Liver (tissue), 9 donors: ENCODE results near the gene NCAM1. TPM values are rescaled to one million over a fixed set of nuclear protein-coding genes. Genes with fewer than 3 reads are reported as not detected.

Experiments
- DNase-seq: peaks from one replicate; pipeline ENCODE4 v3.0.0-alpha.2; 2017; ENCODE audit warnings: low spot score
- H3K27ac ChIP-seq, 2 donors: one replicate each; pipeline ENCODE4 v1.7.0; 2013; ENCODE audit warnings: inconsistent platforms in 2 of 2, low read length in 2 of 2, control low read depth in 1 of 2, low read depth in 1 of 2, mild to moderate bottlenecking in 1 of 2
- H3K27me3 ChIP-seq, 4 donors: one replicate each; pipeline versions ENCODE4 v1.6.1 to v1.7.0; 2013; ENCODE audit warnings: low read length in 3 of 4, inconsistent platforms in 1 of 4, mild to moderate bottlenecking in 1 of 4, moderate library complexity in 1 of 4; ENCODE audit not compliant: control insufficient read depth in 4 of 4, insufficient read depth in 4 of 4
- H3K36me3 ChIP-seq, 4 donors: one replicate each; pipeline versions ENCODE4 v1.6.1 to v1.7.0; 2013; ENCODE audit warnings: low read length in 3 of 4, mild to moderate bottlenecking in 3 of 4, low read depth in 1 of 4, moderate library complexity in 1 of 4; ENCODE audit not compliant: control insufficient read depth in 4 of 4, insufficient read depth in 3 of 4
- H3K4me1 ChIP-seq, 4 donors: one replicate each; pipeline versions ENCODE4 v1.6.1 to v1.7.0; 2013; ENCODE audit warnings: low read length in 3 of 4, mild to moderate bottlenecking in 3 of 4, moderate library complexity in 1 of 4; ENCODE audit not compliant: control insufficient read depth in 4 of 4, insufficient read depth in 4 of 4
- H3K4me3 ChIP-seq, 3 donors: one replicate each; pipeline versions ENCODE4 v1.6.1 to v1.7.0; 2013; ENCODE audit warnings: low read length in 3 of 3, control low read depth in 1 of 3, low read depth in 1 of 3, mild to moderate bottlenecking in 1 of 3
- H3K9ac ChIP-seq, 2 donors: one replicate each; pipeline ENCODE4 v1.7.0; 2013; ENCODE audit warnings: low read length in 2 of 2, mild to moderate bottlenecking in 2 of 2, moderate library complexity in 2 of 2, control low read depth in 1 of 2, low read depth in 1 of 2
- H3K9me3 ChIP-seq, 4 donors: one replicate each; pipeline versions ENCODE4 v1.6.1 to v1.7.0; 2013; ENCODE audit warnings: low read length in 3 of 4; ENCODE audit not compliant: control insufficient read depth in 4 of 4
- EGR1 ChIP-seq, 2 donors: IDR thresholded peaks; 2 replicates each; pipeline ENCODE4 v1.6.1; 2016 to 2018; ENCODE audit warnings: antibody characterized with exemption in 2 of 2, low read depth in 2 of 2
- FOXA1 ChIP-seq: IDR thresholded peaks from 2 replicates; pipeline ENCODE4 v1.6.1; 2016; ENCODE audit warnings: antibody characterized with exemption
- FOXA2 ChIP-seq: IDR thresholded peaks from 2 replicates; pipeline ENCODE4 v1.6.1; 2016; ENCODE audit warnings: antibody characterized with exemption
- GABPA ChIP-seq, 2 donors: IDR thresholded peaks in 1 of 2; conservative IDR thresholded peaks in 1 of 2; 2 replicates each; pipeline ENCODE4 v1.6.1; 2016; ENCODE audit warnings: antibody characterized with exemption in 2 of 2, mild to moderate bottlenecking in 1 of 2, moderate library complexity in 1 of 2
- HNF4A ChIP-seq, 2 donors: conservative IDR thresholded peaks; 2 replicates each; pipeline ENCODE4 v1.6.1; 2016; ENCODE audit warnings: antibody characterized with exemption in 2 of 2, mild to moderate bottlenecking in 2 of 2
- HNF4G ChIP-seq: IDR thresholded peaks from 2 replicates; pipeline ENCODE4 v1.6.1; 2016; ENCODE audit warnings: antibody characterized with exemption
- RXRA ChIP-seq, 2 donors: IDR thresholded peaks; 2 replicates each; pipeline ENCODE4 v1.6.1; 2017 to 2018; ENCODE audit warnings: antibody characterized with exemption in 2 of 2, mild to moderate bottlenecking in 1 of 2
- TAF1 ChIP-seq: conservative IDR thresholded peaks from 2 replicates; pipeline ENCODE4 v1.6.1; 2016; ENCODE audit warnings: antibody characterized with exemption, mild to moderate bottlenecking
- ZBTB33 ChIP-seq: IDR thresholded peaks from 2 replicates; pipeline ENCODE4 v1.6.1; 2016; ENCODE audit warnings: antibody characterized with exemption
- WGBS: extraction: QIAGEN DNeasy Blood & Tissue Kit; methylation state at CpG from one replicate; pipeline ENCODE4 v1.1.7; 2013; 5-methylcytosine and 5-hydroxymethylcytosine counted together
- polyA plus RNA-seq, 2 donors: library from polyadenylated mRNA; stranded (reverse) in 1 of 2; unstranded in 1 of 2; fragments of 200-250 nt in 1 of 2; fragments of >200 nt in 1 of 2; fragmentation: Nextera tagmentation in 1 of 2; extraction: Ambion mirVana in 1 of 2; gene quantifications; one replicate each; pipeline versions ENCODE4 v1.2.1 to v1.2.3, GENCODE V29; 2013 to 2015
- total RNA-seq, 2 donors: library from RNA; depleted of rRNA; stranded (reverse); fragments of >200 nt; gene quantifications; one replicate each; pipeline ENCODE4 v1.2.3, GENCODE V29; 2014
- TF ChIP-seq, protein P1 (sequence below): IDR thresholded peaks from 2 replicates; pipeline ENCODE4 v1.6.1; 2016; ENCODE audit warnings: antibody characterized with exemption
- TF ChIP-seq, protein P2 (sequence below): IDR thresholded peaks from 2 replicates; pipeline ENCODE4 v1.6.1; 2016; ENCODE audit warnings: antibody characterized with exemption
- donor health status: healthy.
- donor health status: healthy.
- donor health status: healthy.
- donor health status: healthy.
- donor health status: healthy.

Gene NCAM1
- total and polyA plus RNA-seq, 4 donors: 0.65 to 2.1 (median 0.88) TPM

GRCh38 chr11:113263458-113264259 is 302.4 kb downstream of the NCAM1 start:
- TF ChIP-seq ZBTB33: no peak
- TF ChIP-seq, protein P1, sequence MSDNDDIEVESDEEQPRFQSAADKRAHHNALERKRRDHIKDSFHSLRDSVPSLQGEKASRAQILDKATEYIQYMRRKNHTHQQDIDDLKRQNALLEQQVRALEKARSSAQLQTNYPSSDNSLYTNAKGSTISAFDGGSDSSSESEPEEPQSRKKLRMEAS: no peak
- TF ChIP-seq EGR1 (IDR thresholded peaks at IDR 0.05; ENCODE audit: low read depth in 2 of 2): no peak
- TF ChIP-seq HNF4G: no peak
- TF ChIP-seq HNF4A (conservative IDR thresholded peaks at IDR 0.05): no peak
- Histone ChIP-seq H3K9ac (no peak overlapping the region), H3K4me3 (no peak overlapping the region), H3K36me3 (no peaks in the 10 kb centered on the region), H3K27ac (no peak overlapping the region), H3K4me1 (no peaks in the 10 kb centered on the region), H3K27me3 (peaks cover 0 to 5% (median 0%) of the 10 kb centered on the region in 4 donors), H3K9me3 (no peaks in the 10 kb centered on the region)
- no peak for DNase-seq
- 66% methylated on average over 9 of the region's 9 CpGs for WGBS

- DNase-seq: no peak
- H3K36me3 ChIP-seq: no peaks in the 10 kb centered on the region
- H3K9me3 ChIP-seq: no peaks in the 10 kb centered on the region
- 80% methylated on average over 2 of the region's 2 CpGs for WGBS
- H3K4me1 ChIP-seq: no peaks in the 10 kb centered on the region
- no peak overlapping the region for H3K9ac ChIP-seq
- no peak overlapping the region for H3K27ac ChIP-seq
- H3K27me3 ChIP-seq: peaks cover 0 to 5% (median 0%) of the 10 kb centered on the region in 4 donors
- TF ChIP-seq ZBTB33: no peak
- H3K4me3 ChIP-seq: no peak overlapping the region
These were observed 304.1 kb downstream of the NCAM1 start for GRCh38 chr11:113265362-113265761.

GRCh38 chr11:113267493-113267892 is 306.3 kb downstream of the NCAM1 start:
- H3K27me3 ChIP-seq: peaks cover 0 to 5% (median 0%) of the 10 kb centered on the region in 4 donors
- H3K9me3 ChIP-seq: no peaks in the 10 kb centered on the region
- H3K9ac ChIP-seq: no peak overlapping the region
- no peak overlapping the region for H3K27ac ChIP-seq
- TF ChIP-seq ZBTB33 (no peak), FOXA1 (no peak), FOXA2 (no peak), TAF1 (no peak), RXRA (IDR thresholded peaks at IDR 0.05) (no peak), EGR1 (IDR thresholded peaks at IDR 0.05; ENCODE audit: low read depth in 2 of 2) (no peak), GABPA (IDR thresholded peaks at IDR 0.05 in 1 of 2, conservative IDR thresholded peaks at IDR 0.05 in 1 of 2) (no peak)
- TF ChIP-seq, protein P2, sequence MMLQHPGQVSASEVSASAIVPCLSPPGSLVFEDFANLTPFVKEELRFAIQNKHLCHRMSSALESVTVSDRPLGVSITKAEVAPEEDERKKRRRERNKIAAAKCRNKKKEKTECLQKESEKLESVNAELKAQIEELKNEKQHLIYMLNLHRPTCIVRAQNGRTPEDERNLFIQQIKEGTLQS: no peak
- 90% methylated on average over 7 of the region's 7 CpGs for WGBS
- H3K4me1 ChIP-seq: no peaks in the 10 kb centered on the region
- no peak overlapping the region for H3K4me3 ChIP-seq
- no peaks in the 10 kb centered on the region for H3K36me3 ChIP-seq
- DNase-seq: no peak
